Measurements from ENCODE around the gene TRIM40.

GRCh38 chr6:30127238-30128093 is 8.5 kb upstream of the TRIM40 start:
- TF ChIP-seq CTCF (IDR thresholded peaks at IDR 0.05) (no peak), POLR2A (IDR thresholded peaks at IDR 0.05) (no peak)
